Thyroid gland (tissue), 4 donors: ENCODE results near the gene SERINC3.

Experiments used
- CTCF ChIP-seq, 6 experiments: fragments of 200-600 bp in 3 of 6; fragments of 450-650 bp in 3 of 6; sonication (generic) in 3 of 6; IDR thresholded peaks; one replicate each; pipeline ENCODE4 v1.5.1; 2016 to 2019; ENCODE audit warnings: antibody characterized with exemption in 6 of 6, mild to moderate bottlenecking in 2 of 6, inconsistent platforms in 1 of 6, moderate library complexity in 1 of 6
- POLR2A ChIP-seq, 2 donors: fragments of 450-650 bp; IDR thresholded peaks; one replicate each; pipeline ENCODE4 v1.6.1; 2017; ENCODE audit warnings: antibody characterized with exemption in 2 of 2, mild to moderate bottlenecking in 2 of 2, moderate library complexity in 1 of 2

GRCh38 chr20:44533928-44534327 lies 12.1 kb upstream of the SERINC3 start:
- TF ChIP-seq POLR2A (IDR thresholded peaks at IDR 0.05), result no peak
- TF ChIP-seq CTCF (IDR thresholded peaks at IDR 0.05), result no peak
